ENCODE measurements around the gene ADGRV1. TPM values are rescaled to one million over a fixed set of nuclear protein-coding genes. Genes with fewer than 3 reads are reported as not detected.

ADGRV1 gene
- total and polyA plus RNA-seq, 9 of the 15 experiments (the other 6 are each of a cell fraction or from before 2014, with no cell fraction given): 21.7 to 156 (median 58.2) TPM

DNA sequence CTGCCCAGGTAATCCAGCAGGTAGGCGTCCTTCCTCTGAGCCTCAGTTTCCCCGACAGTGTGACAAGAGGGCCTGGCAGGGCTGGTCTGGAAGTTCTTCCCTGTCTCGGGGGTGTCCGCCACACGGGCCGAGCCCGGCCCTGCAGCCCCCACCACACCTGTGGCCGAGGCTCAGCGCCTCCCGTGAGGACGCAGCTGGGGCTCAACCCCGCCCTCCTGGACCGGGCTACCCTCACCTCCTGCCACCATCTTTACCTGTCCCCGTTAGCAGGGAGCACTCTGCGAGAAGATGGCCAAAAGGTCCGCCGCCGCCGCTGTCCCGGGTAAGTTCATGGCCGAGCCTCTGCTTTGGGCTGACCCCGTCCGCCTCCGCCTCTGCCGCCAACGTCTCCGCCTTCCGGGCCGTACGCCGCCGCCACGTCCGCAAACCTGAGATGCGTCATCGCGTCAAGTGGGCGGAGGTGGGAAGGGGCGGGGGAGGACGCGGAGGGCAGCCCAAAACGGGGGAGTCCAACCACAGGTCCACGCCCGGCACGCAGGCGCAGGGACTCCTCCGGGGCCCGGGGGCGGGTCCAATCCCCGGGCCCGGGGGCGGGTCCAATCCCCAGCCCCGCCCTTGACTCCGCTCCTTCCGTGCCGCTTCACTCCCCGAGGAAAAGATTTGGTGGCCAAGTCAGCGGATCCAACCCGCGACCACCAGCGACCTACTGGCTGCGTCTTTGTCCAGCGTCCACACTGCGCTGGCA lies 29.2 kb upstream of the ADGRV1 start, which contains the start of gene LYSMD3 (continued):
- TF ChIP-seq, protein P1, sequence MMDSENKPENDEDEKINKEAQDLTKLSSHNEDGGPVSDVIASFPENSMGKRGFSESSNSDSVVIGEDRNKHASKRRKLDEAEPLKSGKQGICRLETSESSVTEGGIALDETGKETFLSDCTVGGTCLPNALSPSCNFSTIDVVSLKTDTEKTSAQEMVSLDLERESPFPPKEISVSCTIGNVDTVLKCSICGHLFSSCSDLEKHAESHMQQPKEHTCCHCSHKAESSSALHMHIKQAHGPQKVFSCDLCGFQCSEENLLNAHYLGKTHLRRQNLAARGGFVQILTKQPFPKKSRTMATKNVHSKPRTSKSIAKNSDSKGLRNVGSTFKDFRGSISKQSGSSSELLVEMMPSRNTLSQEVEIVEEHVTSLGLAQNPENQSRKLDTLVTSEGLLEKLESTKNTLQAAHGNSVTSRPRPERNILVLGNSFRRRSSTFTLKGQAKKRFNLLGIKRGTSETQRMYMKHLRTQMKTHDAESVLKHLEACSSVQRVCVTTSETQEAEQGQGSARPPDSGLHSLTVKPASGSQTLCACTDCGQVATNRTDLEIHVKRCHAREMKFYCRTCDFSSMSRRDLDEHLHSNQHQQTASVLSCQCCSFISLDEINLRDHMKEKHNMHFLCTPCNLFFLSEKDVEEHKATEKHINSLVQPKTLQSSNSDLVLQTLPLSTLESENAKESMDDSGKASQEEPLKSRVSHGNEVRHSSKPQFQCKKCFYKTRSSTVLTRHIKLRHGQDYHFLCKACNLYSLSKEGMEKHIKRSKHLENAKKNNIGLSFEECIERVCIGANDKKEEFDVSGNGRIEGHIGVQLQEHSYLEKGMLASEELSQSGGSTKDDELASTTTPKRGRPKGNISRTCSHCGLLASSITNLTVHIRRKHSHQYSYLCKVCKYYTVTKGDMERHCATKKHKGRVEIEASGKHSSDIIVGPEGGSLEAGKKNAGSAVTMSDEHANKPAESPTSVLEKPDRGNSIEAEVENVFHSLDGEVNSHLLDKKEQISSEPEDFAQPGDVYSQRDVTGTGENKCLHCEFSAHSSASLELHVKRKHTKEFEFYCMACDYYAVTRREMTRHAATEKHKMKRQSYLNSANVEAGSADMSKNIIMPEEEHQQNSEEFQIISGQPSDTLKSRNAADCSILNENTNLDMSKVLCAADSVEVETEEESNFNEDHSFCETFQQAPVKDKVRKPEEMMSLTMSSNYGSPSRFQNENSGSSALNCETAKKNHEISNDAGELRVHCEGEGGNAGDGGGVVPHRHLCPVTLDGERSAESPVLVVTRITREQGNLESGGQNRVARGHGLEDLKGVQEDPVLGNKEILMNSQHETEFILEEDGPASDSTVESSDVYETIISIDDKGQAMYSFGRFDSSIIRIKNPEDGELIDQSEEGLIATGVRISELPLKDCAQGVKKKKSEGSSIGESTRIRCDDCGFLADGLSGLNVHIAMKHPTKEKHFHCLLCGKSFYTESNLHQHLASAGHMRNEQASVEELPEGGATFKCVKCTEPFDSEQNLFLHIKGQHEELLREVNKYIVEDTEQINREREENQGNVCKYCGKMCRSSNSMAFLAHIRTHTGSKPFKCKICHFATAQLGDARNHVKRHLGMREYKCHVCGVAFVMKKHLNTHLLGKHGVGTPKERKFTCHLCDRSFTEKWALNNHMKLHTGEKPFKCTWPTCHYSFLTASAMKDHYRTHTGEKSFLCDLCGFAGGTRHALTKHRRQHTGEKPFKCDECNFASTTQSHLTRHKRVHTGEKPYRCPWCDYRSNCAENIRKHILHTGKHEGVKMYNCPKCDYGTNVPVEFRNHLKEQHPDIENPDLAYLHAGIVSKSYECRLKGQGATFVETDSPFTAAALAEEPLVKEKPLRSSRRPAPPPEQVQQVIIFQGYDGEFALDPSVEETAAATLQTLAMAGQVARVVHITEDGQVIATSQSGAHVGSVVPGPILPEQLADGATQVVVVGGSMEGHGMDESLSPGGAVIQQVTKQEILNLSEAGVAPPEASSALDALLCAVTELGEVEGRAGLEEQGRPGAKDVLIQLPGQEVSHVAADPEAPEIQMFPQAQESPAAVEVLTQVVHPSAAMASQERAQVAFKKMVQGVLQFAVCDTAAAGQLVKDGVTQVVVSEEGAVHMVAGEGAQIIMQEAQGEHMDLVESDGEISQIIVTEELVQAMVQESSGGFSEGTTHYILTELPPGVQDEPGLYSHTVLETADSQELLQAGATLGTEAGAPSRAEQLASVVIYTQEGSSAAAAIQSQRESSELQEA (IDR thresholded peaks at IDR 0.05; ENCODE audit: low read depth): no peak
- TF ChIP-seq DPF2 (IDR thresholded peaks at IDR 0.05) (no peak), MYBL2 (IDR thresholded peaks at IDR 0.05; ENCODE audit: low read depth) (no peak), MYBL2 (CRISPR knock-in tag; IDR thresholded peaks at IDR 0.05; ENCODE audit: borderline replicate concordance) (no peak), DDX20 (tag; IDR thresholded peaks at IDR 0.05; ENCODE audit: low read depth) (no peak), POLR3A (IDR thresholded peaks at IDR 0.05; ENCODE audit: borderline replicate concordance, extremely low read depth, insufficient read depth, insufficient read length) (no peak), ILF3 (IDR thresholded peaks at IDR 0.05; ENCODE audit: borderline replicate concordance) (no peak), POLR2A (conservative IDR thresholded peaks at IDR 0.05) (peak; percentile 89), ZNF217 (CRISPR knock-in tag; IDR thresholded peaks at IDR 0.05) (no peak), FIP1L1 (IDR thresholded peaks at IDR 0.05; ENCODE audit: low read depth, low read length, poor library complexity, severe bottlenecking) (peak; percentile 53), SMAD2 (IDR thresholded peaks at IDR 0.05; ENCODE audit: low read depth, low read length) (no peak), ZNF696 (CRISPR knock-in tag; conservative IDR thresholded peaks at IDR 0.05) (no peak), KLF10 (CRISPR knock-in tag; IDR thresholded peaks at IDR 0.05) (no peak)
- TF ChIP-seq, protein P2, sequence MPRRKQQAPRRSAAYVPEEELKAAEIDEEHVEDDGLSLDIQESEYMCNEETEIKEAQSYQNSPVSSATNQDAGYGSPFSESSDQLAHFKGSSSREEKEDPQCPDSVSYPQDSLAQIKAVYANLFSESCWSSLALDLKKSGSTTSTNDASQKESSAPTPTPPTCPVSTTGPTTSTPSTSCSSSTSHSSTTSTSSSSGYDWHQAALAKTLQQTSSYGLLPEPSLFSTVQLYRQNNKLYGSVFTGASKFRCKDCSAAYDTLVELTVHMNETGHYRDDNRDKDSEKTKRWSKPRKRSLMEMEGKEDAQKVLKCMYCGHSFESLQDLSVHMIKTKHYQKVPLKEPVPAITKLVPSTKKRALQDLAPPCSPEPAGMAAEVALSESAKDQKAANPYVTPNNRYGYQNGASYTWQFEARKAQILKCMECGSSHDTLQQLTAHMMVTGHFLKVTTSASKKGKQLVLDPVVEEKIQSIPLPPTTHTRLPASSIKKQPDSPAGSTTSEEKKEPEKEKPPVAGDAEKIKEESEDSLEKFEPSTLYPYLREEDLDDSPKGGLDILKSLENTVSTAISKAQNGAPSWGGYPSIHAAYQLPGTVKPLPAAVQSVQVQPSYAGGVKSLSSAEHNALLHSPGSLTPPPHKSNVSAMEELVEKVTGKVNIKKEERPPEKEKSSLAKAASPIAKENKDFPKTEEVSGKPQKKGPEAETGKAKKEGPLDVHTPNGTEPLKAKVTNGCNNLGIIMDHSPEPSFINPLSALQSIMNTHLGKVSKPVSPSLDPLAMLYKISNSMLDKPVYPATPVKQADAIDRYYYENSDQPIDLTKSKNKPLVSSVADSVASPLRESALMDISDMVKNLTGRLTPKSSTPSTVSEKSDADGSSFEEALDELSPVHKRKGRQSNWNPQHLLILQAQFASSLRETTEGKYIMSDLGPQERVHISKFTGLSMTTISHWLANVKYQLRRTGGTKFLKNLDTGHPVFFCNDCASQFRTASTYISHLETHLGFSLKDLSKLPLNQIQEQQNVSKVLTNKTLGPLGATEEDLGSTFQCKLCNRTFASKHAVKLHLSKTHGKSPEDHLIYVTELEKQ (CRISPR knock-in tag; IDR thresholded peaks at IDR 0.05): no peak
- TF ChIP-seq, protein P3, sequence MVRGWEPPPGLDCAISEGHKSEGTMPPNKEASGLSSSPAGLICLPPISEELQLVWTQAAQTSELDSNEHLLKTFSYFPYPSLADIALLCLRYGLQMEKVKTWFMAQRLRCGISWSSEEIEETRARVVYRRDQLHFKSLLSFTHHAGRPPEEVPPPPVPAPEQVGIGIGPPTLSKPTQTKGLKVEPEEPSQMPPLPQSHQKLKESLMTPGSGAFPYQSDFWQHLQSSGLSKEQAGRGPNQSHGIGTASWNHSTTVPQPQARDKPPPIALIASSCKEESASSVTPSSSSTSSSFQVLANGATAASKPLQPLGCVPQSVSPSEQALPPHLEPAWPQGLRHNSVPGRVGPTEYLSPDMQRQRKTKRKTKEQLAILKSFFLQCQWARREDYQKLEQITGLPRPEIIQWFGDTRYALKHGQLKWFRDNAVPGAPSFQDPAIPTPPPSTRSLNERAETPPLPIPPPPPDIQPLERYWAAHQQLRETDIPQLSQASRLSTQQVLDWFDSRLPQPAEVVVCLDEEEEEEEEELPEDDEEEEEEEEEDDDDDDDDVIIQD (CRISPR knock-in tag; IDR thresholded peaks at IDR 0.05): no peak

All from K562 (cell line).